Suppressor macrophage (primary cell): ENCODE results near the gene PTPRE.

Source experiments
- DNase-seq, 4 experiments: peaks; one replicate each; pipeline ENCODE4 v3.0.0-alpha.2; 2020 to 2022

PTPRE gene

DNA sequence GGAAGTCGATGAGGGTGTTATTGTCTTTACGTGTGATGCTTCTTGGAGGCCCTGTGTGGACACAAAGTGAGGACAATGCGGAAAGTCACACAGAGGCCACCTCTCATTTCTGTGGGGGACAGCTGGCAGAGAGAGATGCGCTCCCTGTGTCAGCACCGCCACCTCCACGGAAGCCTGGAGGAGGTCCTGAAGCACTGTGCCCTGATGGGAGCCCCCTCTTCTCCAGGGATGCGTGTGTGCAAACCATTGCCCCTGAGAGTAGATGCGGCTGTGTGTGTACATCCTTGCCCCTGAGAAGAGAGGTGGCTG lies 2.0 kb downstream of the PTPRE start:
- DNase-seq = no peak

DNA sequence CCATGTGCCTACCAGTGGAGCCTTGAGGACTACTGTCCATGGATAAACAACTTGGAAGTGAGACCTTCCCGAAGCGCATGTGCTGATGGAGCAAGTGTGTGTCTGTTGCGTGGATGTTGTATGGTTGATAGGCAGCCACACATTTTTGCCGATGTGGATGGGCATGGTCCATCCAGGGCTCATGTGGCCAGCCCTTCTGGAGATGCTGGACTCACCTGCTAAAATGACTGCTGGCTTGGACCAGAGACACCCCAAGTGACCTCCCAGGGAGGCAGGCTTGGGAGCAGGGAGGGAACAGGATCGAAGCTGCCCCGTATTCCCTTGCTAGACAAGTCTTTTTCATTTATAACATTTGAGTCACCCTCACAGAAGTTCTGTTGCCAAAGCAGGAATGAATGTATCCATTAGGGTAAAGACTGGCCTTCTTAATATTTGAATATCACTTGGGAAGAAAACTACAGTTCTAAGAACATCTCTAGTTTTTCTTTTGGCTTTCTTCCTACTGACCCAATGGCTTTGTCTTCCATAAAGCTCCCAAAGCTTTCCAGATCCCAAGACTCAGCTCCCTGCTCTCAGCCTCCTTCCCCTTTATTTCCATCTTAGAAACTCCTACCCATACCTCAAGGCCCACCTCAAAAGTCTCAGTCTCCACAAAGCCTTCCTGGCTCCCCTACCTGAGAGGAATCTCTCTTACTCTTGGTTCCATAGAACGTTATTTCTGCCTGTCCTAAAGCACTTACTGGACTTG lies 3.0 kb downstream of the PTPRE start:
- DNase-seq = no peak

DNA sequence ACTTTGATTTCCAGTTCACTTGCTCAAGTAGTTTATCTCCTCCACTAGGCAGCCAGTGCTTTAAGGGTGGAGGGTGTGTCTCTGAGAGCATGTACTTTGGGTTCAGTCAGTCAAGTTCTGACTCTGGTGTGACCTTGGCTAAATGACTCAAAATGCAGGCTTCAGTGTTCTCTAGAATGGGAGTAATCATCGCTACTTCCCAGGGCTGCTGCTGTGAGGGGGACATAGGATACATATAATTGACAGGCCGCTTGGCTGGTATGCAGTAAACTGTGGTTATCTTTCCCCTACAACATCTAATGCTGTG lies 3.5 kb downstream of the PTPRE start:
- no peak for DNase-seq

DNA sequence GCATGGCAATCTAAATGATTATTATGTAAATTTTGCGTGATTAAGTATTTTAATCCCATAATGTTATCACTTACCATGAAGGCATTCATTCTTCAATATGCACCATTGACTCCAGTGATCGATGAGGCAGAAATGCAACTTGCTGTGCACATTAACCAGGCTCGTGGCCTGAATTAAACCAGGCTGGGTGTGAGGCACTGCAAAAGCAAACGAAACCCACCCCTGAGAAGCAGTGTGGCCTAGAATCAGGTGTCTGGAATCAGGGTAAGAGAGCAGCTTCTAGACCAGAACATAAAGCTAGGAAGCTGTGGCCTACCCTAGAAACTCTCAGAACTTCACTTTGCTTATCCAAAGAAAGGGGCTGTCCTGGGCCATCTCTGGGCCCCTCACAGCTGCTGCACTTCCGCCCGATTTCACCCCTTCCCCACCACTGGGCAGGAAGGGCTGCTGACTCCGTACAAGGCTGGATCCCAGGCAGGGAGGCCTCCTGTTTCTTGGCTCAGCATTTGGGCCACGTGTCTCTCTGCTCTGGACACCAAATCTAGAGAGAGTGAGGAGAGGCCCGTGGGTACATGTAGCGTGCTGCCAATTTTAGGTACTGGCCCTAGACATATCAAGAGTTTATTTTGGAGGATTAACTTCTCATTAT lies 4.4 kb downstream of the PTPRE start:
- DNase-seq = no peak

DNA sequence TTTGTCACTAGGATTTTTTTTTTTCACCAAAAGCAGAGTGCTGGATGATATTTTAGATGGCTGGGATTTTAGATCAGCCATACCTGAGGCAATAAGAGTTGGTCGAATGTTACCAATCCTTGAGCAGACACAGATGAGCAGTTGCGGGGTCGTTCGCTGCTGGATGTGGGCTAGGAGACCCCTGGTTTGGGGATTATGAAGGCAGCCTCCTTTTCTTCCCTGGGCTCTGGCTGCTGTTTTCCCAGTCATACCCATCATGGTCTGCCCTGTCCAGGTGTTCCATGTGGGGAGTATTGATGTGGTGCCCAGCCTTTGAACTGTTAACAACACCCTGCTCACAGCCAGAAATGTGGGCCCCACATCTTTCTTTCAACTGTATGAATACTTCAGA lies 5.0 kb downstream of the PTPRE start:
- DNase-seq = no peak

DNA sequence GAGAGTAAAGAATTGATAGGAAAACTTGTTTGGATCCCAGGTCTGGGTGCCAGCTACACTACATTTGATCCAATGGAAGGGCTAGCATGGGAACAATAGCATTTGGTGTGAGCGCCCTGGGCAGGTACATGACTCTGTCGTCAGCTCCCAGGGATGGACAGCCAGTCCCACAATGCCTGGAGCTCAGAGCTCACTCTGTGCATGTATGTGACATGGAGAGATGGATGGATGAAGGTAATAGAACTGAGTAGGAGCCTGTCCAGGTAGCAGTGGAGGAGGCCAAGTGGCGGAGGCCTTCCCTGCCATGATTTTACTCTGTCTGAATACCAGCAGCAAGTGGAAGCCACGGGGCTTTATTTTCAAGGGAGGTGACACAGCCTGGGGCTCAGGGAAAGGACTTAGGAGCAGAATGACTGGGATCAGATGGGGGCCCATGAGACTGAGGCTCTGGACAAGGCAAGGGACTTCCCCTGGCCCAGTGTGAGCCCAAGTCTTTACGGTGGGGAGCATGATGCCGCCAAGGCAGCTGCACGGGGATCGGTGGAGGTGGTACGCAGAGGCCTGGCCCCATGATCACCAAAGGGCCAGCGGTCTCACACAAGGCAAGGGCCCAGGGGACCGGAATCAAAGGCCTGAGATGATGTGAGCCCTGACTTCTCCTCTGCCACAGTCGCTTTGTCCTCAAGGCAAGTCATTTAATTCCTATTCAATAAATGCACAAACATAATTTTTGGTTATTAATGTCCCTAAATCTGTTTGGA lies 5.9 kb downstream of the PTPRE start:
- no peak for DNase-seq

DNA sequence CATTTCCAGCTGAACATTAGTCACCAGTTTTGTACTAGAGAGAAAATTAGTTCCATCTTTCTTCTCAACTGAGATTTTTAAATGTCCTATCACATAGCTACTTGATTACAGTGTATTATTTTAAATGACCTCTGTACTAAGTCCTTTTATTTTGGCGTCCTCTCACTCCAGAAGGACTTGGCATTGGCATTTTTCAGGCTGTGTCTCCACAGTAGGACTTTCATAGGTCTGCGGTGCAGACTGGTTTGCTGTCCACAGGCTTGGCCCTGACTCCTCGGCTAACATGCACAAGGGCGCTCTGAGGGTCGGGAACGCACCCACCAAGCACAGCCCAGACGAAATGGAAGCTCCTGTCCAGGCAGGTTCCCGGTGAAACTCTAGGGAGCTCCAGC lies 6.5 kb downstream of the PTPRE start:
- DNase-seq = no peak

DNA sequence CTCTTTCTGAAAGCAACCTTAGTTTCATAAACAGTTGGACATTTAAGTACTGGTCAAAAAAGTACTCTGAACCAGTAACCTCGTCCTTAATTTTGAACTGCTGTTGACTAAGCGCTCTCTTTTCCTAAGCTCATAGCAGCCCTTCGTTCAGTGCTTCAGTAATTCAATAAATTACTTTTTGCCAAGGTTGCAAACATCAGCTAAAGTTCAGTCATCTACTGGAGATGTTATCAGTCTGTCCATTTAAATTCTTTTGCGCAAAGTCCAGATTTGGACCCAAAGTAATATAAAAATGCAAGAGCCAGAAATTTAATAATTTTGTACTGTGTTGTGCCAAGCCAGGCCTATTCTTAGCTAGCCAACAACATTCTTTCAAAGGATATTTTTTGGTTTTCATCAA lies 8.4 kb downstream of the PTPRE start:
- no peak for DNase-seq

DNA sequence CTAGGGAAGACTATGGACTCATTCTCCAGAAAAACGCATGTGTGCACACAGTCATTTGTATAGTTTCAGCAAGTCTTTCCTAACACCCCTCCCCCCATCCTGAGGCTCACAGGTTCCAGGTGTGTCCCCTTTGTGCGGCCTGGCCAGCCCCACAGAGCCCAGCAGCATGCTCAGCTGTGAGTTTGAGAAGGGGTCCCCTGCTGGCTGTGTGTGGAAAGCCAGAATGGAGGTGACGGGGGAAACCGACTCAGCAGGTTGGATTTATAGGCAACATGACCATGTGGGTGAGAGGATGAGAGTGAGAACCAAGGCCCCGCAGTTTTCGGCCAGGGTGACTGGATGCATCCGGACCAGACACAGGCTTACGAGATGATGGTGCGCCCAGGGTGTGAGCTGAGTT lies 9.9 kb downstream of the PTPRE start:
- no peak for DNase-seq

DNA sequence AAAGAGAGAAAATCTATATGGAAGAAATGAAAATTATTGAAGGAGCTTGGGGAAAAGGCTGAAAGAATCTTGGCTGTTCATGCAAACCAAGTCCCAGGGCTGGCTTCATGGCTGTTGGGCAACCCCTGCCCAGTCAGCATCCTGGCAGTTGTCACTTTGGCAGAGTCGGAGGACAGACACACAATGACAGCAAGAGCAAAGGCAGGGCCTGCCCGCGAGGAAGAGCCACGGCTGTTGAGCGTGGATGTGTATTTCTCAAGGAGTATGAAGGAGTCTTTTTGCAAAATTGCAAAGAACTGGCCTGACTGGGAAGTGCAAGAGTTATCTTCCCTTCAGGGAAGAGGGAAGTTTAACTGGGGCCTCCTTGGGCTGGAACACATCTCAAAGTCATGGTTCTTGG lies 11.7 kb downstream of the PTPRE start:
- DNase-seq = peak; percentile 83 to 92 (median 90)

DNA sequence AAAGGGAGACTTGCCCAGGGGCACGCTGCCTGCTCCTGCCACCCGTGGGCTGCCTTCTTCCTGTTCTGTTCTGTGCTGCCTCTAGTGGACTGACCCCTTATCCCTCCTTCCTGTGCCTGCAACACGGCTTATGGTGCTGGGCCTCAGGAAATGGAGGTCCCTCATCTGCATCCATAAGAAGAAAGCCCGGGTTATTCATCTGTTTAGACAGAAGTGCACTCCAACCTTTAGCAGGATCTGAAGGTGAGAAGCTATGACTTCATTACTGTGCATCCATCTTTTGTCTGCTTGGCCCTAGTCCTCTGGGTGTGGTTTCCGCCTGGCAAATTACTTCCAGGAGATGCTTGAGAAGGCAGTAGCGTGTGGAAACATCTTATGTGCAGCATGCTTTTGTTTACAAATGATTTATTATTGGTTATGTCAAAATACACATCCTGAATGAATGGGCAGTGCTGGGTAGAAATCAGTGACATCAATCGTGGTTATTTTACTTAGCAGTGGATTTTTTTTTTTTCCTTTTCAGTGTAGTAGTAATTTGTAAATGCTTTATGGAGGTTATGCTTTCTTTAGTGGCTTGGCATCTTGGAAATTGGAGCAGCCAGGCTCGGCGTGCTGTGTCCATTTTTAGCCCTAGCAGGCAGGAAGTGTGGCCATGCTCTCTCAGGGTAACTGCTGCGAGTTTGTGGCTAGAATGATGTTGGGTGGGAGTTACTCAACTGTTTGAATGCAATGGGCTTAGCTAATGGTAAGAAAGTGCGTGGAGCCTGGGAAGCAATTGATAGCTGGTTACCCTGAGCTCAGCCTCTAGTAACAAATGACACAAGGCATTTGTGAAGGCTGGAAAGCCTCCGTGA lies 12.7 kb downstream of the PTPRE start:
- DNase-seq = peak; percentile 76 to 88 (median 83)

DNA sequence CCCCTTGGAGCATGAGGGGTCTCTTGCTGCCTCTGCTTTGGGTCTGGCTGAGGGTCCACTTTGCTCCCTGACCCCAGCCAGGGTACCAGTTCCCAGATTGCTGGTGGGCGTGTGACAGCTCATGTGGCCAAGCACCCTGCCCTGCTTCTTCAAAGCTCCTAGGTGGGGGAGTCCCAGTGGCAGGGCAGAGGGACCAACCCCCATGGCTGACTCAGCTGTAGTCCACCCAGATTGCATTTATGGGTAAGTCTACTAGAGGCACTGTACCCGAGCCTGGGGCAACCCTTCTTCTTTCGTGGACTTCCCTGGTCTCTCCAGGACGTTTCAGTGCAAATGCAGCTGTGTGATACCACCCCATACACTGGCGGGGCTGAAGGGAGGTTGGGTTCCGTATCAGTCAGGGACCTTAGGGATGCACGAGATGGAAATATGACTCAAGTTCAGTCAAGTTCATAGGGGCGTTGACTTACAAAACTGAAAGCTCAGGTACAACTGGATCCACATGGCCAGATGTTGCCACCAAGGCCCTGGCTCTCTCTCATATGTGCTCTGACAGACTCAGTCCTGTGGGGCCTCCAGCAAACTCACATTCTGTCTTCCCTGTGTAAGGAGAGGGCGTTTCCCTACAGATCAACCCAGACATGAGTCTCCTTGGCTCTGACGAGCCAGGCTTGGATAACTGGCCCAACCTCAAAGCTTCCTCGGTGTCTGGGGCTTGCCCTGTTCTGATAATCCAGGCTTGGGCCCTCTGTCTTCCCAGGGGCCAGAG lies 13.6 kb downstream of the PTPRE start:
- peak; percentile 59 to 82 (median 77) for DNase-seq

DNA sequence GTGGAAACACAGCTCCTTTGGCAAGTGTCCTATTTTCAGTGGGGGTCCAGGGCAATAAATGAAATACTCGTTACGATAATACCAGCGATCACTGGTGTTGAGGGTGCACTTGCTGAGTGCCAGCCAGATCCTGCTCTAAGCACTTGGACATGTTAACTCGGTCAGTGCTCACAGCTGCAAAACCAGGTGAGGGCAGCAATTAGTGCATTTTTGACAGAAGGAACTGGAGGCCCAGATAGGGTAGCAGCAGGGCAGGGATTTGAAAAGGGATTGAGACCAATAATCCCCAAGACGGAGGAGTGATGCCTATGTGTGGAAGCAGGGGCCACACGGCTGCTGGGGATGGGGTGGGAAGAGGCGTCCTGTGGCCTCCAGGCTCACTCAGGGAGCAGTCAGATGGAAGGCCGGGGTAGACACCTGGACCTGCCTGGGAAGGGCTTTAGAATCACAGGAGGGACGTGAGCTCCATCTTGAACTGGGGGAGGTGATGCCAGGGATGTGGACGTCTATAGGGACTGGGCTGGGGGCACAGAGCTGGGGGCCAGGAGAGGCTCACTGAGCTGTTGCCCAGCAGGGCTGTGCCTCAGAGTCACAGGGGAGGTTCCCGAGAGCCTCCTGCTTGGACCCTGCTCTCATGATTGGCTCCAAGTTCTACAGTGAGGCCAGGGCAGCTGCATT lies 14.3 kb downstream of the PTPRE start:
- DNase-seq = no peak

DNA sequence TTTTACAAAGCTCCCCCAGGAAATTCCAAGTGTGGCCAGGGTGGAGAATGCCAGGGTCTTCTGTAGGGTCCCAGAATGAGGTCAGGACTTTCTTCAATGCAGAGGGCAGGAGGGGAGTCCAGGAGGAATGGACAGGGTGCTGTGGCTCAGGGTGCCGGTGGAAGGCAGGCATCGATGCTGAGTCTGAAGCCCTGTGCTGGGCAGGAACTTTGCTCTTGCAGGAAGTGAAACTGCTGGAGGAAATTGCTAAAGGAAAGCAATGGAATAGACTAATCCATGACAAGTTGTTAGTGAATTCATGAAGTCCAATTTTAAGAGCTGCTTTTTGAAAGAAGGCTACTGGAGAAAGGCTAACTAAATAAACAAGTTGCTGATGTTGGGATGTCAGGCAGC lies 14.8 kb downstream of the PTPRE start:
- DNase-seq = peak; percentile 71 to 89 (median 80)

DNA sequence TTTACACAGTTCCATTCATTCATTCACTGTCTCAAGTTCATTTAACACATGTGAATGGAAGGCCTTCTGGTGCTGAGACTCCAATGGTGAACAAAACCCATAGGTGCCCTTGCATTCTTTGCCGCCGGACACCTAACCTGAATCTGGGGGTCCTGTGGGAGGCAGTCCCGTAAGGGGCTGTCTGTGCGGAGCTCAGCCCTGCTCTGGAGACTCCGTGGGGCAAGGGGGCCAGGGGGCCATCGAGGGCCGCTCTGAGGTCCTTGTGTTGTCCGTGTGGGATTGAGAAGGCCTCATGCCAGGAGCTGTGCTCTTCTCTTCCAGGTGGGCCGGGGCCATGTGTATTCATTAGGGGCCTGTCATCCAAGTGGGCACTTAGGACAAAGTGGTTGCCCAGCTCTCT lies 15.3 kb downstream of the PTPRE start:
- no peak for DNase-seq

DNA sequence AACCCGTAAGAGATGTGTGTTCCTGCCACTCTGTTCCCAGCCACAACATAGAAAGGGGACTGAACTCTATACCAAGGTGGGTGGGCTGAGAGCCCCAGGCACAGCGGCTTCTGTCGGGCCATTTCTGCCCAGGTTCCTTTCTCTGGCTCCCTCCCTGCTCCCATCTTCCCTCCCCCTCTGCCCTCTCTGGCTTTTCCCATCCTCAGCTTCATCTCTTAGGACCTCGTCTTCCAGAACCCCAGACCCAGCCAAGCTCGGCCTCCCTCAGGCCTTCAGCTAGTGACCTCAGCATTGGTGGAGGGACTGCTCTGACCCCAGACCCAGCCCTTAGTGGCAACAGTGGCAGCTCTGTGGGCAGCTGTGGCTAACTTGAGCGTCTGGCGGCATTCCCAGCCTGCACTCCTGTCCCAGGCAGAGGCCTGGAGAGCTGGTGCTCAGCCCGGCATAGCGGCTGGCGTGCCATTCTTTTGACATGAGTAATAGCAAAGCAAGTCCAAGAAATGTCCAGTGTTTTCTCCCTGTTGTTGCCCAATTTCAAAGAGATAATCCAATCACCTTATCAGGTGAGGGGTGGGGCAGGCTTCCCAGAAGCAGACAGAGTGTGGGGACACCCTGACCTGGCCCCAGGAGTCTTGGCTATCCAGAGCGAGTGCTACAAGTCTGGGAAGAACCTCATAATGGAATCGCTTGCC lies 15.9 kb downstream of the PTPRE start:
- DNase-seq = no peak

DNA sequence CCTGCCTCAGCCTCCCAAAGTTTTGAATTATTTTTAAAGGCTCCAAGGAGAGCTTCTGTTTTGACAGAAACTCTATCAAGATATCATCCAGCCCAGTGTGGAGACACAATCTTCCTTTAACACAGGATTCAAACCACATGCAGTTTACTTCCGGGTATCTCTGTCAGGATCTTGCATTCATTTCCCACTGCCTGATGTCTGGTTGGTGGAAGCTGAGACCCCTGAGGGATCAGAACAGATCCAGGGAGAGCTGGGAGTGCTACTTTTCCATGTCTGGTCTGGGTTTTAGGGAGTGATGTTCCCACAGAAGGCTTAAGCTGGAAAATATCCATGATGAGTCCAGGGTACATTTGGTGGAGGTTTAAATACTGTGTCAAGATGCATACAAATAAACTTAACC lies 16.7 kb downstream of the PTPRE start:
- no peak for DNase-seq

DNA sequence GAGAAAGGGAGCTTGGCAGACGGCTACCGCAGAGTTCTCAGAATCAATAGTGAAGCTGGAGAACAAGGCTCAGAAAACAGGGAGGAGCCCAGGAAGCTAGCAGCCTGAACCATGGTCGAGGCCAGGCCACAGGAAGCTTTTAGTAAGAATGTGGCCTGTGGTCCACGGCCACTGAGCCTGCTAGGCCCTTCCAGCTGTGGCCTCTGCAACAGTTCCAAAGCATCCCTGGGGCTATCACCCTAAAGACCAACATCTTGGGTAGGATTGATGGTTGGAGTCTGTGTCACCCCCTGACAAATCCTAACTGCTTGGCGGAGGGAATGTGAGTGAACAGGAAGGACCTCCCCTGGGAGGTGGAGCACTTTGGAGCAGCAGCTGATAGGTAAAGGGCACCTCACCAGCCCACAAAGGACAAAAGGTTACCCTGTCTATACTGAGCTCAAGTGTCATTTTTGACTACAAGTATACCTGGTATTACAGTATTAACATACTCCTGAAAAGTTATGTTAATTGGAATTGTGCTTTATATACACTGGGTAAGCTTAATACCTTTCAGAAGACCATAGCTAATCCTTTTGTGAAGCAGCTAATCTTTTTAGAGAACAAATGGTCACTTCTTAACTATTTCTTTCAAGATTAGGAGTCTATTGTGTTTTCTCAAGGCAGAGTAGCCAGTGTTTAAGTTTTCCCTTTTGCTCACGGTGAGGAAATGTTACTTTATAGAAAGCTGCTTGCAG lies 18.7 kb downstream of the PTPRE start:
- DNase-seq = no peak

DNA sequence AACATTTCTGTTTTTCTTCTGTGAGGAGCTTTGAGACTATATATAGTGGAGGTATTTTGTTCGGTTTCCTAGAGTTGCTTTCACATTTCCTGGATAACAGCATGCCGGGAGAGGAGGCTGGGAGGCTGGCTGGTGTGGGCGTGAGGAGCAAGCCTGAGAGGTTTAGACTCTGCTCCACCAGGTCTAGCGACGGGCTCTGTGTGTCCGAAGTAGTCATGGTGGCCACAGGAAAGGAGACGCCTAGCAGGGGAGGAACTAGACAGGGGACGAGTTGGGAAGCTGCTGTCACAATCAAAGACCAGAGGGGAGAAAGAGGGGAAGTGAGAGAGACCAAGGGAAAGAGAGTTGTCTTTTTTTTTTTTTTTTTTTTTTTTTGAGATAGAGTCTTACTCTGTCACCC lies 19.6 kb downstream of the PTPRE start:
- DNase-seq = peak; percentile 78 to 92 (median 88)

DNA sequence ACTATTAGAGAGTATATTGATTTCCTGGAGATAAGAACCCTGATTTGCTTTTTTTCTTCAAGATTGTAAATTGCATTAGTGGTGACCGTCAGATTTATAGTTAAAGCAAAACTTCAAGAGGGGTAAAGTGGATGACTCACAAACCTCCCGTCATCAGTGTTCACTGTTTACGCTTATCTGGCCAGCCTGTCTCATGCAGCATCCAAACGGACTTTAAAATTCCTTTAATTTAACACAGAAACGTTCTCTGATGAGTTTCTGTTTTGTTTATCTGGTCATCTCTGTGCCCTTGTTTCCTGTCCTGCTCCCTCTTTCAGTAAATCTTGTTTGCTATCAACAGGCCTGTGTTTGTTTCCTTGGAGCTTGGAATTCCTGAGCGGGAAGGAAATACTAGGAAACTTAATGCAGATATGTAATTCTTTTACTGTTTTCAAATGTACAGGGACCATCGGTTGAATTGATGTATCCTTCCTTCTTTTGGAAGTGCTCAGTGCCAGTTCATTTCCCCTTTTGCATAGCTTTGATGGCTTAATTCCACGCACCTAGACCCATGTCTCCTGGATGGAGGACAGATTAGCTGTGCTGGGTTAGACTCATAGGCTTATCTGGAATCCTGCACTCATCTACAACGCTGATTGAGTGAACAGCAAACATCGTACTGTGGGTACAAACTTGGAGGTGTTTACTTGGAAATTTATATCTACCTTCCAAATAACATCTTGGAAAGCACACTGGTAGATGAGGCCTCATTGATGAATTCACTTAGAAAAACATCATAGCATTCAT lies 21.3 kb downstream of the PTPRE start:
- DNase-seq = no peak
